T-helper 2 cell treated with Interferon-gamma antibody and Interleukin-4, amounts not matched to agents 5 μg/mL and 100 μg/mL, for 36 hours (primary cell): Measurements from ENCODE around the gene CASTOR1.

ENCODE experiments used
- DNase-seq: peaks from one replicate; pipeline ENCODE4 v3.0.0; 2021; ENCODE audit warnings: low spot score
- H3K27ac Mint-ChIP-seq: one replicate; pipeline ENCODE4 v1.8.0; 2021; ENCODE audit warnings: mild to moderate bottlenecking, mixed read lengths
- H3K27me3 Mint-ChIP-seq: one replicate; pipeline ENCODE4 v1.8.0; 2021; ENCODE audit warnings: low read depth, mixed read lengths
- H3K36me3 Mint-ChIP-seq: one replicate; pipeline ENCODE4 v1.8.0; 2021; ENCODE audit warnings: low read depth, mixed read lengths
- H3K4me1 Mint-ChIP-seq: one replicate; pipeline ENCODE4 v1.8.0; 2021; ENCODE audit warnings: low read depth, mixed read lengths
- H3K4me3 Mint-ChIP-seq: one replicate; pipeline ENCODE4 v1.8.0; 2022; ENCODE audit warnings: mild to moderate bottlenecking, moderate library complexity, mixed read lengths
- H3K9me3 Mint-ChIP-seq: one replicate; pipeline ENCODE4 v1.8.0; 2021; ENCODE audit warnings: mixed read lengths

The CASTOR1 gene

DNA sequence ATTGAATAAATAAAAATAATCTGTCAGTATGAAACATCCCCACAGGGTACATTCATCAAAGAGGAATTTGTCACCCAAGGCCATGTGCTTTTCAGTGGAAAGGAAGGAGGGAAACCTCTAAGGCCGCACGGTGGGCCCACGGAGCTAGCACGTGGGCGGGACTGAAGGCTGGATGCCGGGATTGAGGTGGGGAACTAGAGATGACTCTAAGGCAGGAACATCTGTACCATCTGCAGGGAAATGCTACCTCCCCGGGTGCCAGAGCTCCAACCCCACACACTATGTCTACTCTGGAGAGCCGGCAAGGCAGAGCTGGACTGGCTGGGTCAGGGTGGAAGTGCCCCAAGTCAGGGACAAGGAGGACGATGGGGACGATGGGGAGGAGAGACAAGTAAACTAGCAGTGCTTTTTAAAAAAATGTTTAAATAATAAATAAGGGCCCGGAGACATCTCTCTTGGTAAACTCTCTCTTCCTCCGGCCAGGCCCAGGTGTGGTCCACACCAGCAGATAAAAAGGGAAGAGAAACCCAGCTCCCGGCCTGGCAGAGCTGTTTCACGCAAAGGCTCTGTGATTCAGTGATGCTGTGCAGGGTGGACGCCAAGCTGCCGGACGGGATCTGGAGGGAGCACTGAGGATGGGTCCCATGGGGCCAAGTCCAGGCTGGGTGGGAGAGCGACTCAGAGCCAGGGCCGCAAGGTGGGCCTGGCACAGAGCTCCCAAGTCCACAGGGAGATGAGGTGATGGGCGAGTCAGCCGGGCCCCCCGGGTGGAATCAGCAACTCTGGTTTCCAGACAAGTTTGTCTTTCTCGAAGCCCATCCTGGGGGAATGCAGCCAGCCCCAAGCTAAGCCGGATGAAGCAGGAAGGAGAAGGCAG, 48.5 kb downstream of the CASTOR1 start:
- Mint-ChIP-seq H3K4me3 (peak overlapping the region; percentile 98), H3K27me3 (no peaks in the 10 kb centered on the region), H3K4me1 (peaks cover 54% of the 10 kb centered on the region), H3K36me3 (peaks cover 62% of the 10 kb centered on the region), H3K9me3 (no peaks in the 10 kb centered on the region), H3K27ac (peak overlapping the region; percentile 85)
- DNase-seq: no peak

DNA sequence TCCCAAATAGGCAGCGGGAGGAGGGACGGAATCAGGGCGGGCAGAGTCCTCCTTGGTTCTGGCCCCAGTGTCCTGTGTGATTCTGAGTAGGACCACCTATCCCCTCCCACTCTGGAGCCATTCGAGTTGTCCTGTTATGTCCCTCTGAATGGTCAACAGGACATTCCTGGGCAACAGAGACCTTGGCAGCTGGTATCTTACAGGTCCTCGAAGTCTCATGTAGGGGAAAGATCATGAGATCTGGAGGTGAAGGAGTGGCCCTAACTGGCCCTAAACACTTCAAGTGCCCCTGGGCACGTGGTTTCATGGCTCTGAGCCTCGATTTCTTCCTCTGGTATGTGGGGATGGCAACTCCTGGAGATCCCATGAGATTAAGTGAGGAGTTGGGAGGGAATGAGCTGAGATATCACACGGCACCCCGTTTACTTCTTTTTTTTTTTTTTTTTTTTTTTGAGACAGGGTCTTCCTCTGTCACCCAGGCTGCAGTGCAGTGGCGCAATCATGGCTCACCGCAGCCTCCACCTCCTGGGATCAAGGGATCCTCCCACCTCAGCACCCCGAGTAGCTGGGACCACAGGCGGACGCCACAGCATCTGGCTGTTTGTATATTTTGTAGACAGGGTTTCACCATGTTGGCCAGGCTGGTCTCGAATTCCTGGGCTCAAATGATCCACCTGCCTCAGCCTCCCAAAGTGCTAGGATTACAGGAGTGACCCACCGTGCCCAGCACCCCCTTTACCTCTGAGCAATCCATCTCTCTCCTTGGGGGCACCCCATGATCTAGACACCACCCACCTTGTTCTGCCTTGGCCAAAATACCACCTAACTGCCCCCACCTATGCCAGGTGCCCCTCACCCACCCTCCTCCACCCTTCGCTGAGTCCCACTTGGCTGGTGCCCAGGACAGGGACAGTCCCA, 49.6 kb downstream of the CASTOR1 start:
- peak overlapping the region; percentile 38 for H3K27ac Mint-ChIP-seq
- H3K4me3 Mint-ChIP-seq: peak overlapping the region; percentile 19
- H3K36me3 Mint-ChIP-seq: peaks cover 52% of the 10 kb centered on the region
- DNase-seq: no peak
- no peaks in the 10 kb centered on the region for H3K9me3 Mint-ChIP-seq
- no peaks in the 10 kb centered on the region for H3K27me3 Mint-ChIP-seq
- peaks cover 58% of the 10 kb centered on the region for H3K4me1 Mint-ChIP-seq

DNA sequence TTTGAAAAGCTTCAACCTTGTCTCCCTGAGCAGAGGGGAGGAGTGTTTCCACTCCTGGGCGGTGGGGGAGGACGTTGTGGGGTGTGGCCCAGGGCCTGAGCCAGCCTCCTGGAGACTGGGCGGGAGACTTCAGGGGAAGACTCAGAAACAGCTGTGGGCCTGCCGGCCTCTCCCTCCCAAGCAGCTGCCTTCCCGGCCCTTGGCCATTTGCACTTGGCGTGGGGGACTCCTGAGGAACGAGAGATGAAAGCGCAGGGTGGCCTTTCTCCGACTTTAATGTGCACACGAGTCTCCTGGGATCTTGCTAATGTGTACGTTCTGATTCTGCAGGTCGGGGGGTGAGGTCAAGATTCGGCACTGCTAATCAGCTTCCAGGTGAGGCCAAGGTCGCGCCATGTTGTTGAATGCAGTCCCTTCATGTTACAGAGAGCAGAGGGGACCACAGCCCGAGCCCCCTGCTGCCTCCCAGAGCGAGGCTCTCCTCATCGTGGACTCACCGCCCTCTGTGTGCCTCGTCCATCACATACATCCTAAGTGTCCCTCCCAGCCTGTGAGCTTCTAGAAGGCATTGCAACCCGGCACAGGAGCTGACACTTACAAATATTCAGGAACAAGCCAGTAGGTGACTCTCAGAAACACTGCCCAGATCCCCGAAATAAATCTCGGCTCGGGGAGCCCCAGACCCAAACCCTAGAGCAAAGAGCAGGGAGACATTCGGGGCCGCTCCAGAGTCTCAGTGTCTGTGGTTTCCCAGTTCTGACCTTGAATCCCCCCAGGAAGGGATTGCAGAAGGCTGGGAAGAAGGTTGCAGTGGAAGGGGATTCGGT, 50.4 kb downstream of the CASTOR1 start:
- DNase-seq: no peak
- Mint-ChIP-seq H3K4me1 (peaks cover 52% of the 10 kb centered on the region), H3K27ac (peak overlapping the region; percentile 70), H3K27me3 (no peaks in the 10 kb centered on the region), H3K36me3 (peaks cover 44% of the 10 kb centered on the region), H3K9me3 (no peaks in the 10 kb centered on the region), H3K4me3 (no peak overlapping the region)

DNA sequence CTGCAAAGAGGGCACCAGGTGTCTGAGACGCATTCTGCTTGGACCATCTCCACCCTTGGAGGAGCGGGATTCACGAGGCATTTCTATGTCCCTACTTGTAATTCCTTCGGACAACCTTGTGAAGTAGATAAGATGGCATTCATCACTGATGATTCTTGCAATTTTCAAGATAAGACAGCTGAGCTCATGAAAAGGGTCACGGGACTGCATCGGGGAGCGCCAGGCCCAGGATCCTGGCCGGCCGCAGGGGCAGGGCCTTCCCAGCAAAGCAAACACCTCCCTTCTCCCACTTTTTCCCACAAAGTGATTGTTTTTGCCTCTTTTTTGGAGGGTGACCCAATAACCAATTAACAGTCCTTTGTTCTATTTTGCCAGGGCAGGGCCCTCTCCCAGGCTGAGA, 51.2 kb downstream of the CASTOR1 start:
- peaks cover 36% of the 10 kb centered on the region for H3K36me3 Mint-ChIP-seq

DNA sequence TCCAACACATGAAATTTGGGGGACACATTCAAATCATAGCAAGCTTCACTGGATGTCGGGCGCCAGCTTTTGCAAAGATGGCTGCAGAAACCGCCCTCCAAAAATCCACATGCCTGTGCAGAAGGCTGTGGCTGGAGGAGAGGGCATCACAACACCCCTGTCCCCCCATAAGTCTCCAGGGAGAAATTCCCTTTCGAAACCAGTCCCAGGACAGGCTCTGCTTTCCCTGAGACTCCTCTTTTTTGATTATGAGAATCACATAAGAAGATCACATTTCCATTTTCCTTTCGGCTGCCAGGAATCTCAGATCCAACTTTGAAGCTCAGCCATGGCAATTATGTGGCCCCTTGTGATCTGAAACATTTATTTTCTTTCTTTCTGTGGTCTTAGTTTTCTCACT, 52.4 kb downstream of the CASTOR1 start:
- peak overlapping the region; percentile 4 for H3K27ac Mint-ChIP-seq
- H3K36me3 Mint-ChIP-seq: peaks cover 24% of the 10 kb centered on the region
- H3K4me1 Mint-ChIP-seq: peaks cover 41% of the 10 kb centered on the region
- no peak overlapping the region for H3K4me3 Mint-ChIP-seq
- H3K27me3 Mint-ChIP-seq: no peaks in the 10 kb centered on the region
- no peak for DNase-seq
- no peaks in the 10 kb centered on the region for H3K9me3 Mint-ChIP-seq

More for the DNA sequence above, 51.2 kb downstream of the CASTOR1 start:
- H3K4me3 Mint-ChIP-seq: no peak overlapping the region
- peaks cover 48% of the 10 kb centered on the region for H3K4me1 Mint-ChIP-seq
- peak overlapping the region; percentile 70 for H3K27ac Mint-ChIP-seq
- no peaks in the 10 kb centered on the region for H3K9me3 Mint-ChIP-seq
- no peak for DNase-seq
- H3K27me3 Mint-ChIP-seq: no peaks in the 10 kb centered on the region

DNA sequence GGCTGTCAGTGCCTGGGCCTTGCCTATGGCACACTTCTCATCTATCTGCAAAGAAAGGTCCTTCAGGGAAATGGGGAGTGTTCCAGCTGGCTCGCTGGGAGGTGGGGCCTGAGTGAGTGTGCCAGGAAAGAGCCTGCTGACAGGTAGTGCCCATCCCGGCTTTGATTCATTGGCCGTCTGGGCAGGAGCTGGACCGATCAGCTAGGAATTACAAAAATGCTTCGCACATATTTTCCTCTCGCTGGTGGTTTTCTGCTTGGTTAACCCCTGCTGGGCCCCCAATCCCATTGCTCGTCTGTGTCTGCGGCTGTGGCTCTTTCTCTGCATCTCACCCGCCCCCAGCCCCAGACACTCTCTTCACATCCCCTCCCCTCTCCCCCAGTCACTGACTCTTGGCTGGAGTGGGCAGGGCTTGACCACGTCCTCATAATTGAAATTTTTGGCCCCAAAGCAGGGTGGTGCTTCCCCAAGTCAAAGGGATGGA, 53.6 kb downstream of the CASTOR1 start:
- peaks cover 37% of the 10 kb centered on the region for H3K4me1 Mint-ChIP-seq

More for the DNA sequence above, 53.6 kb downstream of the CASTOR1 start:
- H3K36me3 Mint-ChIP-seq: peaks cover 14% of the 10 kb centered on the region
- H3K27ac Mint-ChIP-seq: peak overlapping the region; percentile 27
- no peaks in the 10 kb centered on the region for H3K27me3 Mint-ChIP-seq
- H3K4me3 Mint-ChIP-seq: no peak overlapping the region
- no peak for DNase-seq
- no peaks in the 10 kb centered on the region for H3K9me3 Mint-ChIP-seq
